GM21717 (cell line): ENCODE measurements around the gene NTM.
"Not testable (repeated sequence)": the region's sequence is repeated elsewhere in the genome, so short reads cannot be mapped to it uniquely, and the experiment has no call there.

Source experiments
- ATAC-seq: cut with Tn5 transposase; IDR thresholded peaks from one replicate; pipeline ENCODE4 v1.9.1; 2021; ENCODE audit warnings: mild to moderate bottlenecking, moderate library complexity; ENCODE audit not compliant: unreplicated experiment

NTM gene

GRCh38 chr11:131418189-131418588, 47.8 kb downstream of the NTM start:
- ATAC-seq = no peak

GRCh38 chr11:131421066-131421855, 50.8 kb downstream of the NTM start:
- no peak for ATAC-seq

GRCh38 chr11:131422029-131422428, 51.6 kb downstream of the NTM start:
- ATAC-seq = no peak

- ATAC-seq = no peak
These were observed 52.1 kb downstream of the NTM start for GRCh38 chr11:131422496-131422895.

GRCh38 chr11:131423688-131424087, 53.3 kb downstream of the NTM start:
- ATAC-seq = no peak

- ATAC-seq = not testable (repeated sequence)
These were observed 54.0 kb downstream of the NTM start for GRCh38 chr11:131424257-131424876.

GRCh38 chr11:131425285-131425684, 54.9 kb downstream of the NTM start:
- no peak for ATAC-seq

- no peak for ATAC-seq
These were observed 58.4 kb downstream of the NTM start for GRCh38 chr11:131428853-131429252.

GRCh38 chr11:131430473-131431208, 60.2 kb downstream of the NTM start:
- ATAC-seq = no peak

GRCh38 chr11:131441051-131441810, 70.8 kb downstream of the NTM start:
- ATAC-seq = no peak

GRCh38 chr11:131446590-131447275, 76.3 kb downstream of the NTM start:
- no peak for ATAC-seq

GRCh38 chr11:131447277-131447815, 76.9 kb downstream of the NTM start:
- no peak for ATAC-seq

GRCh38 chr11:131447898-131448297, 77.5 kb downstream of the NTM start:
- ATAC-seq = no peak

- no peak for ATAC-seq
These were observed 78.9 kb downstream of the NTM start for GRCh38 chr11:131449036-131450019.

GRCh38 chr11:131454490-131454889, 84.1 kb downstream of the NTM start:
- ATAC-seq = no peak

- no peak for ATAC-seq
These were observed 84.6 kb downstream of the NTM start for GRCh38 chr11:131454989-131455388.

- ATAC-seq = no peak
These were observed 85.7 kb downstream of the NTM start for GRCh38 chr11:131455843-131456704.

GRCh38 chr11:131457163-131457562, 86.7 kb downstream of the NTM start:
- ATAC-seq = no peak
